ENCODE results near the gene NPW.

NPW gene

DNA sequence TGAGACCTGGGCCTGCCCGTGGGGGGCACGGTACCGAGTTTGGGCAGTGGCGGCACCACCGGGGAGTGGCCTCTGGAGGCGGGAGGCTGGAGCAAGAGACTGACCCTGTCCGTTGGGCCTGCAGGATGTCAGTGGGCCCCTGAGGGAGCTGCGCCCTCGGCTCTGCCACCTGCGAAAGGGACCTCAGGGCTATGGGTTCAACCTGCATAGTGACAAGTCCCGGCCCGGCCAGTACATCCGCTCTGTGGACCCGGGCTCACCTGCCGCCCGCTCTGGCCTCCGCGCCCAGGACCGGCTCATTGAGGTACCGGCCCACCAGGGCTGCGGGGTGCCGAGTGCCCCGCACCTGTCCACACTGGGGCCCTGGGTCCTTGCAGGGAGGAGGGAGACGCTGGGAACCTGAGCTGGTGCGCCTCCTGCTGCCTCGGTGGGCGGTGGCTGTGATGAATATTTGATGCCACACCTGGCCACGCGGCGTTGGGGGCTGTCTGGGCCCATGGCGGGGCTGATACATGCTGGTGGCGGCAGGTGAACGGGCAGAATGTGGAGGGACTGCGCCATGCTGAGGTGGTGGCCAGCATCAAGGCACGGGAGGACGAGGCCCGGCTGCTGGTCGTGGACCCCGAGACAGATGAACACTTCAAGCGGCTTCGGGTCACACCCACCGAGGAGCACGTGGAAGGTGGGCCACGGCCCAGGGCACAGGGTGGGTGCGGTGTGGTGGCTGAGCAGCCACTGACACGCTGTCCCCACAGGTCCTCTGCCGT, 16.8 kb downstream of the NPW start:
- ATAC-seq: no peak
- no peak for DNase-seq

- DNase-seq (no peak), ATAC-seq (no peak)
These were observed 17.5 kb downstream of the NPW start for GRCh38 chr16:2037115-2037514.

- DNase-seq: no peak
- ATAC-seq: no peak
These were observed 18.2 kb downstream of the NPW start for GRCh38 chr16:2037647-2038381.

DNA sequence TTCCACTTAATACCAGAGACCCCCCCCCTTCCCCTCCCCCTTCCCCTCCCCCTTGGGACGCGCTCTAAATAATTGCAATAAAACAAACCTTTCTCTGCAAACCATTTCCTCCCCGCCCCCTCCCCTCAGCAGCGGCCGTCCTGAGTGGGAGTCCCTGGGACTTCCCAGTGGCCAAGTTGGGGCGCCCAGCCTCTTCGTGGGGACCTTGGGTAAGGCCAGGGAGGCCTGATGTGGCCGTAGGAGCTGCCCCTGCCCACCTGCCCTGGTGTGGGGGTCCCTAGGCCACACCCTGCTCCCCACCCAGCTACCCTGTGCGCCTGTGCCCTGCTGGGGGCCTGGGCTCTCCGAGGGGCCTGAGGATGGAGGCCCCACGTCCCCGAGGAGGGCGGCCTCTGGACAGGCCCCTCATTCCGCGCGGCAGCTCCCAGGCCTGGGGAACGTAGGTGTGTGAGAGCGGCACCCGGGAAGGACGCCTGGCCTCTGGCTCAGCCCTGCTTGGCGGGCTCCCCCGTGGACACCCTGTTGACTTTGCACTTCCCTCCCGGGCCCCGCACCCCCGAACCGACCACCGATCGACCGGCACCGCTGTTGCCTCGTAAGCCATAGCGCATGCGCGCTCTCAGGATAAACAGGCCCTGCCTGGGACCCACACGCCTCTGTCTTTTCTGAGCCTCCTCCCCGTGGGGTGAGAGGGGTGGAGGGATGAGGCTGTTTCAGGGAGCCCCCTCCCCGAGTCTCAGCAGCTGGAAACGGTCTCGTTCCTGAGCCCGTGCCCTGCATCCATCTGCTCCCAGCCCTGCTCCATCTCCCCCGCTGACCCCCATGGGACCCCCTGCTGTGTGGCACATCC, 19.0 kb downstream of the NPW start:
- DNase-seq (no peak), ATAC-seq (no peak)

- DNase-seq (no peak), ATAC-seq (no peak)
These were observed 19.9 kb downstream of the NPW start for GRCh38 chr16:2039274-2040031.

GRCh38 chr16:2040041-2040786, 20.6 kb downstream of the NPW start:
- DNase-seq: no peak
- ATAC-seq: no peak

DNA sequence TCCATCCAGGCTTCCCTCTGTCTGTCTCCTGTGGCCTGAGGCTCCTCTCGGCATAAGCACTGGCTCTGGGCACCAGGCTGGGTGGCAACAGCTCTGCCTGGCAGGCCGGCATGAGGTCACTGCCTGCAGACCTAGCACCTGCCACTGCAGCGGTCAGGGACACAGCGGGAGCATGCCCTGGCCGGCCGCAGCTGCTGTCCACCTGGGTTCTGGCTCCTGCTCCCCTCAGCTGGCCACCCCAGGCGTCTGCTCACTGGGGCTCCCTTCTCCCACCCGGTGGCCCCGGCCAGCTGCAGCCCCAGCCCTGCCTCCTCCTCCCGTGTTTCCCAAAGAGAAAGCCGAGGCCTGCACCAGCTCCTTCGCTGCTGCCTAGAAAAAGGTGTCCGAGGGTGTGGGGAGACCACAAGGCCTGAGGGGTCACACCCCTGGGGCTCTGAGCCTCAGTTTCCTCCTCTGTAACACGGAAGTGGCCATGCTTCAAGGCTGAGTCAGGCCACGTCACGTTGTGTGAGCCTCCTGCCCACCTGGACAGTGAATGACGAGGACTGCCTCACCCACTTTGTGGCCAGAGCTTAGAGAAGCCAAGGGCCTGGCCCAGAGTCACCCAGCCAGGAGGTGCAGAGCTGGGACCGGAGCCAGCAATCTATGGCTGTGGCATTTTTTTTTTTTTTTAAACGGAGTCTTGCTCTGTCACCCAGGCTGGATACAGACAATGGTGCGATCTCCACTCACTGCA, 21.4 kb downstream of the NPW start:
- ATAC-seq (no peak), DNase-seq (no peak)

GRCh38 chr16:2042171-2042985, 22.8 kb downstream of the NPW start:
- DNase-seq (no peak), ATAC-seq (no peak)

GRCh38 chr16:2042986-2043666, 23.5 kb downstream of the NPW start:
- DNase-seq (no peak), ATAC-seq (no peak)

GRCh38 chr16:2043667-2044451, 24.3 kb downstream of the NPW start:
- ATAC-seq (no peak), DNase-seq (no peak)

DNA sequence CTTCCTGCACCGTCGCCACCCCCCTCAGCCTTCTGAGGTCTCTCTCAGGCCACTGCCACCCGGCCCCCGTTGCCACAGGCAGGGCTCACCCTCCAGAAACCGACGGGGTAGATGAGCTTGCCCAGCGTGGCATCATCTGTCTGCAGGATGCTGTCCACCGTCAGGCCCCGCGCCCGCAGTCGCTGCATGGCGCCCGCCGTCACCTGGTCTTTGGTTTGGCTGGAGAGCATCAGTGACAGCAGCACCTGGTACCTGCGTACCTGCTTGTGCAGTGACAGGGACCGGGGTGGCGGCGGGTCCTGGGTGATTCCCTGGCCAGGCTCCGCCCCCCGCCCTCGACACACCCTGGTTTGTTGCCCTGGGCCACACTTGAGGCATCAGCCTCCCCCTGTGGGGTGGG, 25.0 kb downstream of the NPW start:
- DNase-seq (no peak), ATAC-seq (no peak)

DNA sequence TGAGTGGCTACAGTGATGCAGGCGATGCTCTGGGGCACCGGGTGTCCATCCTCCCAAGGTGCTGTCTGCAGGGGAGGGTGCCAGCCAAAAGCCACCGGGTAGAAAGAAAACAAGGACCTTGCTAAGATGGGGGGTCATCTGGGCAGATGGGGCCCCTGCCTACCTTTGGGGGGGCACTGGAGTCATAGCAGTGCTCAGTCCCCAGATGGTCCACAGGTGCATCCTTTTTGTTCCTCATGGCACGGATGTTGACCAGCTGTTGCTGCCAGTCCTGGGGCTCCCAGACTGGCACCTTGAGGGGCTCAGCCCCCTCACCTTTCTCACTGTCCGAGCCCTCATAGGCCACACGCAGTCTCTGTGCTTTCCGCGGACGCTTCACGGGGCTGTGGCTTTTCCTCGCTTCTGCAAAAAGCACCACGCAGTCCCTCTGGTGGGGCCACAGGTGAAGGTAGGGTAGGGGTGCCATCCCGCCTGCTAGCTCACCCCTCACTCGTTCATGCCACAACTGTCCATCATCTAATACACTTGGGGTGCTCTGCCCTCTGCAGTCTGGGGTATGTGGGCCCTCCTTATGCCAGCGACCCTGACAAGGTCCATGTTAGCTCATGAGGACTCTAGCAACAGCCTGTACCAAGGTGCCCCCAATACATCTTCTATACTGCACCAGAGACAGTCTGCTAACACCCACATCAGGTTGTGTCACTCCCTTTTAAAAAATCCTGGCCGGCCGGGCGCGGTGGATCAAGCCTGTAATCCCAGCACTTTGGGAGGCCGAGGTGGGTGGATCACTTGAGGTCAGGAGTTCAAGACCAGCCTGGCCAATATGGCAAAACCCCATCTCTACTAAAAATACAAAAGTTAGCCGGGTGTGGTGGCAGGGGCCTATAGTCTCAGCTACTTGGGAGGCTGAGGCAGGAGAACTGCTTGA, 26.6 kb downstream of the NPW start:
- ATAC-seq (no peak), DNase-seq (no peak)

DNA sequence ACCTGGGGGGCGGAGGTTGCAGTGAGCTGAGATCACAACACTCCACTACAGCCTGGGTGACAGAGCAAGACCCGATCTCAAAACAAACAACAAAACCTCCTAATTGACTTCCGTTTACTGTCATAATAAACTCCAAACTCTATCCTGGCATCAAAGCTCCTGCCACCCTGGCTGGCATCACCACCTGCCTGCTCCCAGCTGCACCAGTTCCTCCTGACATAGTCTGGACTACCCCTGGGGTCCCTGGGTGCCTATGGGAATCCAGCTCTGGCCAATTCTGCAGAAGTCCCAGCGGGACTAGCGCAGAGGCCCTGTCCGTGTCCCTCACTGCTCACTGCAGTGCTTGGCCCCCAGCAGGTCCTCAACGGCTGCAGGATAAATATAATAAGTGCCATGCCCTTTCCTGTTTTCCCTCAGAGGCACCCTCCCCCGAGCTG, 27.3 kb downstream of the NPW start:
- DNase-seq (no peak), ATAC-seq (no peak)

DNA sequence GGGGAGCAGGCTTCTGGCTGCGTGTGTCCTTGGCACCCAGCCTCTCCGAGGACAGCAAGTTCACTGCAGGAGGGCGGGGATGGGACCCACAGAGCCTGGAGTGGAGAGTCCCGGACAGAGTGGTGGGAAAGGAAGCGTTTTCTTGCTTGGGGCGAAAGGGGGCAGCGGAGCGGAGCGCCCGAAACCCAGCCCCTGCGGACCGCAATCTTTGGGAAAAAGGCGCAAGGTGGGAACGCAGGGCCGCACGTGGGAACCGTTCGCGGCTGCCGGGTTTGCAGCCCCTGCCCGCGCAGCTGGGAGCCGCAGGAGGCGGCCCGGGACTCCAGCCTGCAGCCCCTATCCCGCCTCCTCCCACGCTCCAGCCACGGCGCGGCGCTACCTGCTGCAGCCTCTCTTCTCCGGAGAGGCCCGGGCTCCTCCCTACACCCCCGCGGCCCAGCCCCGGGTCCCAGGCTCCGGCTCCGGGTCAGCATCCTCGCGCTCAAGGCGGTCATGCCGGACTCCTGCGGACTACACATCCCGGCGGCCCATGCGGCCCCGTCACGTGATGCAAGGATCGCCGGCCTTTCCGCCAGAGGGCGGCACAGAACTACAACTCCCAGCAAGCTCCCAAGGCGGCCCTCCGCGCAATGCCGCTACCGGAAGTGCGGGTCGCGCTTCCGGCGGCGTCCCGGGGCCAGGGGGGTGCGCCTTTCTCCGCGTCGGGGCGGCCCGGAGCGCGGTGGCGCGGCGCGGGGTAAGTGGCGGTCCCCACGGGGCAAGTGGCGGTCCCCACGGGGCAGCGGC, 27.9 kb downstream of the NPW start, which contains the start of the genes NTHL1 and TSC2:
Gene NTHL1, minus strand, starts transcription at position 505 of the 786 bp plus-strand sequence. Its CDS starts 11 bp downstream, at position 494.
Gene TSC2, plus strand, starts transcription at position 656 of the 786 bp plus-strand sequence. CDS start 631 bp downstream, outside the sequence.
- ATAC-seq (peak; percentile 98), DNase-seq (peak; percentile 96)

GRCh38 chr16:2048116-2048543, 28.5 kb downstream of the NPW start:
- ATAC-seq: no peak
- no peak for DNase-seq

- ATAC-seq (no peak), DNase-seq (no peak)
These were observed 33.6 kb downstream of the NPW start for GRCh38 chr16:2053211-2053610.
